Activated CD4-positive, alpha-beta T cell treated with anti-CD3 and anti-CD28 coated beads for 48 hours (primary cell): ENCODE results near the gene CSK.

Source experiments
- DNase-seq: peaks from one replicate; pipeline ENCODE4 v3.0.0-alpha.2; 2020

CSK gene

DNA sequence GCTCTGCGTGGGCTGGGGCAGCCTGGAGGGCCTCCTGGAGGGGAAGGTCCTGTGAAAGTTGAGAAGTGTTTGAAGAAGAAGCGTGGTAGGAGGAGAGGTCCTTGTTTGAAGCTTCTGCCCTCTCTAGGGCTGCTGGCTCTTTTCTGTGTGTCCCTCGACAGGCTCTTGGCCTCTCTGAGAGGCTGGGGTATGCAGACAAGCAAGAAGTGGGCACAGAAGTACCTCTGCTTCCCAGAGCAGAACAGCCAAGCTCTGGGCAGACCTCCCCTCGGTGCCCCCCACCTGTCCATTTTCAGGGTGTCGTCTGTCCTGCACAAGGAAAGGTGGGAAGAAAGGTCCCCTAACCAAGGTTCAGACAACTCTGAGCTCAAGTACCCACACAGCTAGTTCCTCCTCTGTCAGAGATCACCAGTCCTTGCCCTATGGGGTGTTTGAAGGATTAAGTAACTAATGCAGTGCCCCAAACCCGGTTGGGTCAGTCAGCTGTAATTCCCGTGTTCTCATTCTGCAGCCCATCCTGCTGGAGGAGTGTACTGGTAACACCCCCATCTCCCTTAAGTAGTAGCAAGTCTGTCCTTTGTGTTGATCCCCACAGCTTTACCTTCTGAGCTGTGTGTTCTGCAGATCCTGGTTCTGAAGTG is 6.3 kb downstream of the CSK start:
- DNase-seq = no peak

- DNase-seq = peak; percentile 63
Observed at GRCh38 chr15:74788683-74789151, 6.8 kb downstream of the CSK start.

GRCh38 chr15:74789171-74789631 is 7.3 kb downstream of the CSK start:
- peak; percentile 45 for DNase-seq

GRCh38 chr15:74789741-74790079 is 7.8 kb downstream of the CSK start:
- DNase-seq = no peak

DNA sequence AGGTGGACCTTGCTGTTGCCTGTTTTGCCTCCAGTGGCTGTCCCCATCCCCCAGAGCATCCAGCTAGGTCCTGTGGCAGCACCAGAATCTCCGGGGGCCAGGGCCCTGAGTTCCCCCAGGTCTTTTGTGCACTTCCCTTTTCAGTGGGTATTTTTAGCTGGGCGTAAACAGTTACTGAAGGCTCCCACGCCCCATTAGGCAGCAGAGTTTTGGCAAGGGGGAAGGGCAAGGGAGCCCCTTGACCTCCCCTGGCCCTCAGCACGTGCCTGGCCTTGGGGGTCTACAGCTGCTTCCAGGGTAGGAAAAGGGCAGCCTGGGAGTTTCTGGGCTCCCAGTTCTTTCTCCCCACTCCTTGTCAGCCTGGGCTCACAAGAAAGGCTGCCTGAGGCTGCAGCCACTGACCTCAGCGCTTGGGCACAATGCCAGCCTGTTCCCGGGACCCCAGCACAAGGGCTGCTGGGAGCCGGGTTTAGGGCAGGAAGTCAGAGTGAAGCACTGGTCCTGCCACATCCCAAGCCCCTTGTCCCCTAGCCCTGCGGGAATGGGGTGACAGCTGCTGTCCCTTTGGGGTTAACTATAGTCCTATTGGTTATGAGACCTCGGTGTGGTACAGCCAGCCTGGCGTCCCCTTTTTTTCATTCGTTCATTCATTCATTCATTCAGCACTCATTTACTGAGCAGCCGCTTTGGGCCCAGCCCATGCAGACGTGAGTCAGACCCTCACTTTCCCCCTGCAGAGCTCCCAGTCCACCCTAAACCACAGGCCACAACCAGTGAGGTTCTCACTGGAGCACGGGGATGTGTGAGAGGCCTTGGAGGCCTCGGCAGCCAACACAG is 8.4 kb downstream of the CSK start:
- DNase-seq = peak; percentile 67

GRCh38 chr15:74791007-74791406 is 9.1 kb downstream of the CSK start:
- no peak for DNase-seq

- DNase-seq = no peak
Observed at GRCh38 chr15:74791667-74792066, 9.8 kb downstream of the CSK start.

DNA sequence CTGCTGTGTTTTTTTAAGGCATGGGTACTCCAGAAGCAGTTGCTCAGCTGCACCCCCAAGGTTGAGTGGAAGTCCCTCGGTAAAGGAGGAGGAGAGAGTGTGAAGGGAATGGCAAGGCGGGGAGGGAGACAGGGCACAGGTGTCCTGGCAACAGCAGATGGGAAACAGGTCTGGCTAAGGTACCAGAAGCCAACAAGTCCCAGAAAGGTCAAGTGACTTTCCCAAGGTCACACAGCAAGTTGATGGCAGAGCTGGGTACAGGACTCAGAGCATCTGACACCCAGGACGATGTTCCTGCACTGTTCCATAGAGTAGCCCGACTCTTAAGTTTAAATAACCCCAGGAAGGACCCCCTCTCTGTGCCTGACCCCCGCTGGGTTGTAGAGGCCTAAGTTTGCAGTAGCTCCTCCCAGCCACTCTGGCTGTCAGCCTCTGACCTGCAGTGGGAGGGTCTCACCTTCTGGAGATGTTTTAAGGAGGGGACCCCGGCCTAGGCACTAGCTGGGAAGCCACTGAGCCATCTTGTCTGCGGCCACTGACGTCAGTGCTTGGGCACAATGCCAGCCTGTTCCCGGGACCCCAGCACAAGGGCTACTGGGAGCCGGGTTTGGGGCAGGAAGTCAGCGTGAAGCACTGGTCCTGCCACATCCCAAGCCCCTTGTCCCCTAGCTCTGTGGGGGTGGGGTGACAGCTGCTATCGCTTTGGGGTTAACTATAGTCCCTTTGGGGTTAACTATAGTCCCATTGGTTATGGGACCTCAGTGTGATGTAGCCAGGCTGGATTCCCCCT is 10.5 kb downstream of the CSK start:
- peak; percentile 18 for DNase-seq

GRCh38 chr15:74793135-74794028 is 11.5 kb downstream of the CSK start:
- peak; percentile 77 for DNase-seq

DNA sequence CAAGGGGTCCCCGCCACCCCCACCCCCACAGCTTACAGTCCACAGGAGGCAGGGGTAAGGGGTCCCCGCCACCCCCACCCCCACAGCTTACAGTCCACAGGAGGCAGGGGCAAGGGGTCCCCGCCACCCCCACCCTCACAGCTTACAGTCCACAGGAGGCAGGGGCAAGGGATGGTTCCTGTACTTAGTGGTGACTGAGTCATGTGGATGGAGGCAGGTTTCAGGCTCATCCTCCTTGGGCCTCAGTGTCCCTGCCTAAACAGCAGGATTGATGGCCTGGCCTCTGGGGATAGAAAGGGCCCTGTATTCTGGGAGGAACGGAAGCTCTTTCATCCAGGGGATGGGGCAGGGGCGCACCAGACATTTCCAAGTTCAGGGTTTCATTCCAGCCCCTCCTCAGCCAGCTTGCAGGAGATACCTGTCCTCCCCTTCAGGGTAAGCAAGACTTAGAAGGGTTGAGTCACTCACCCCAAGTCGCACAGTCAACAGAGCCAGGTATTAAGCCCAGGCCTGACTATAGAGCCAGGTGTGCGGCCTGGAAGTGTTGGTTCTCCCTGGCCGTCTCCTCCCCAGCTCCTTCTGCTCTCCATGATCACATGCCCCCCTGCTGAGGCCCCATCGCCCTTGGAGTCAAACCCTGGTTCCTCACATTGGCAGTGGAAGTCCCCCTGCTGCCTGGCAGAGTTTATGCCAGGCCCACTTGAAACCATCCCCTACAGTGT is 12.5 kb downstream of the CSK start:
- peak; percentile 22 for DNase-seq

DNA sequence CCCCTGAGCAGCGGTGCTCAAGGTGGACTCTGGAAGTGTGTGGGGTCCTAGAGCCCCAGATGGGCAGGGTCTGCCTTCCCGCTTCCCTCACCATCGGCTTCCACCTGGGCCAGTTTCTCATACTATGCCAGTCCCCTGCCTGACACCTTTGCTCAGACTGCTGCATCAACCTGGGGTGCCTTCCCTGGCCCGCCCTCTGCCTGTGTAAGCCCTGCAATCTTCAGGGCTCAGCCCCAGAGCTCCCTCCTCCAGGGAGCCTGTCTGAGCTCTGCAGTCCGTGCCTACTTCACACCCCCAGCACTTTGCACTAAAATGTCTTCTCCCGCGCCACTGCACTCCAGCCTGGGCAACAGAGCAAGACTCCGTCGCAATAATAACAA is 13.1 kb downstream of the CSK start:
- no peak for DNase-seq

- DNase-seq = peak; percentile 68
Observed at GRCh38 chr15:74795966-74796625, 14.2 kb downstream of the CSK start.

GRCh38 chr15:74798388-74799254 is 16.7 kb downstream of the CSK start:
- DNase-seq = no peak

GRCh38 chr15:74799255-74799855 is 17.5 kb downstream of the CSK start:
- peak; percentile 45 for DNase-seq

DNA sequence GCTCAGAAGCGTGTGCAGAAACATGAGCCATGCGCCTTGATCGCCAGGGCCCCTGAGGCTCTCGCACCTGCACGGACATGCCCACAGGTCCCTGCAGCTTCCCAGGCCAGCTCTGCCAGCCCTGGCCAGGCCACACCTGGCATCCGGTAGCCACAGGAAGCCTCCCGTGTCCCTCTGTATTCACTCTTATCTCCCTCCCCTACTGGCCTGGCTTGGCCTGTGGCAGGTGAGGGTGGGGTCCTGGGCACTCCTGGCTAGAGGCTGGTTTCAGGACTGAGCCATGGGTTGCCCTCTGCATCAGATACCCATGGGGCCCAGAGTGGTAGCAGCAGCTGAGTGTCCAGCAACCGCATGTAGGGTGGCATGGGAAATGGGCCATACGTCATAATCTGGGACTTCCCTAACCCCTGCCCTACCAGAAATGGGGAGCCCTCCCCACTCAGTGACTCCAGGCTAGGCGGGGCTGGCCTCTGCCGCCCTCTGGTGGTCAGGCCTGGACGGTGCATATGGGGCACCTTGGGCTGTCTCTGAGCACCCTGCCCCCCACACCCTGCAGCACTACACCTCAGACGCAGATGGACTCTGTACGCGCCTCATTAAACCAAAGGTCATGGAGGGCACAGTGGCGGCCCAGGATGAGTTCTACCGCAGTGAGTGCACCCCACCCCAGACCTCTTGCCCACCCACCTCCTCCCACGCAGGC is 18.1 kb downstream of the CSK start:
- peak; percentile 90 for DNase-seq

DNA sequence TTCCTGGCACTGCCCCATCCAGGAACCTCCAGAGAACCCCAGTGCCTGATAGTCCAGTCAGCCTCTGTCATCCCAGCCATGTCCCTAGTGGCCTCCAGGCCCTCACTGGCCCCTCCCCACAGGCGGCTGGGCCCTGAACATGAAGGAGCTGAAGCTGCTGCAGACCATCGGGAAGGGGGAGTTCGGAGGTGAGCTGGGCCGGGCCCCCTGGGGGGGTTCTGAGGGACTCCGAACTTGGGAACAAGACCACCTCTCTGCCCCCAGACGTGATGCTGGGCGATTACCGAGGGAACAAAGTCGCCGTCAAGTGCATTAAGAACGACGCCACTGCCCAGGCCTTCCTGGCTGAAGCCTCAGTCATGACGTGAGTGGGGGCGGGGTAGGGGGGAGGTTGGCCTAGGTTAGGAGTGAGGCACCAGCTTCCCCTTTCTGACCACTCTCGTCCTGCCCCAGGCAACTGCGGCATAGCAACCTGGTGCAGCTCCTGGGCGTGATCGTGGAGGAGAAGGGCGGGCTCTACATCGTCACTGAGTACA is 18.7 kb downstream of the CSK start:
- DNase-seq = no peak

DNA sequence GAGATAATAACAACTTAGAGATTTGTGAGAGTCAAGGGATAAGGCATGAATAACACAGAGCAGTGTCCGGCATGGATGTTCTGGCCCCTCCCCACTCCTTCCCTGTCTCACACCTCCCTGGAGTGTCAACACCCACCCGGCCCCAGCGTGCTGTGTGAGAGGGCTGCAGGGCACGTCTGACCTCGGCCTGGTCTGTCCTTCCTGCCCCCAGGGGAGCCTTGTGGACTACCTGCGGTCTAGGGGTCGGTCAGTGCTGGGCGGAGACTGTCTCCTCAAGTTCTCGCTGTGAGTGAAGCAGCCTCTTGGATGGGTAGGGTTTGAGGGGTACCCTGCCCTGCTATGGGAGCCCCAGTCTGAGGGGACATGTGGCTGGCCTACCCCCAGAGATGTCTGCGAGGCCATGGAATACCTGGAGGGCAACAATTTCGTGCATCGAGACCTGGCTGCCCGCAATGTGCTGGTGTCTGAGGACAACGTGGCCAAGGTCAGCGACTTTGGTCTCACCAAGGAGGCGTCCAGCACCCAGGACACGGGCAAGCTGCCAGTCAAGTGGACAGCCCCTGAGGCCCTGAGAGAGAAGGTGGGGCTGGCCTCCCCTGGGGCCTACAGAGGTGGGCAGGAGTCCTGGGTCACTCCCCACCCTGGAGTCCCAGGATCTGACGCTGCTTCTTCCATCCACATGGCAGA is 19.6 kb downstream of the CSK start:
- no peak for DNase-seq

DNA sequence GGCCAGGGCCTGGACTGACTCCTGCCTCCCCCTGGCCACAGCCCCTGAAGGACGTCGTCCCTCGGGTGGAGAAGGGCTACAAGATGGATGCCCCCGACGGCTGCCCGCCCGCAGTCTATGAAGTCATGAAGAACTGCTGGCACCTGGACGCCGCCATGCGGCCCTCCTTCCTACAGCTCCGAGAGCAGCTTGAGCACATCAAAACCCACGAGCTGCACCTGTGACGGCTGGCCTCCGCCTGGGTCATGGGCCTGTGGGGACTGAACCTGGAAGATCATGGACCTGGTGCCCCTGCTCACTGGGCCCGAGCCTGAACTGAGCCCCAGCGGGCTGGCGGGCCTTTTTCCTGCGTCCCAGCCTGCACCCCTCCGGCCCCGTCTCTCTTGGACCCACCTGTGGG is 20.4 kb downstream of the CSK start:
- DNase-seq = no peak
